Measurements from ENCODE around the gene IQGAP2.

DNA sequence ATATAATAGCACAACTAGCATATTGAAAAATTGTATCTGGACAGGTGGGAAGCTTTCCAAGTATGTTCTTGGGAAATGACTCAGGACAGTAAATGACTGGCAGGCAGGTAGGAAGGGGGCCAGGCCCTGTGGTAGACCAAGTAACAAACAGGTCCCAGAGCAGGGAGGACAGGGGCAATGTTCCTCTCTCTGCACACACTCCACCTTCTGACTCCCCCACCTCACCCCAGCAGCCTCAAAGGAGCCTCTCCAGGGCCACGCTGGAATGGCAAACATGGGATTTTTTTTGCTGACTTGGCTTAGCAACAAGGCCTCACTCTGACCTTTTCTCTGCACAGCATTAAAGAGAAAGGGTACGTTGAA, 31.1 kb upstream of the IQGAP2 start:
- TF ChIP-seq, protein P1, sequence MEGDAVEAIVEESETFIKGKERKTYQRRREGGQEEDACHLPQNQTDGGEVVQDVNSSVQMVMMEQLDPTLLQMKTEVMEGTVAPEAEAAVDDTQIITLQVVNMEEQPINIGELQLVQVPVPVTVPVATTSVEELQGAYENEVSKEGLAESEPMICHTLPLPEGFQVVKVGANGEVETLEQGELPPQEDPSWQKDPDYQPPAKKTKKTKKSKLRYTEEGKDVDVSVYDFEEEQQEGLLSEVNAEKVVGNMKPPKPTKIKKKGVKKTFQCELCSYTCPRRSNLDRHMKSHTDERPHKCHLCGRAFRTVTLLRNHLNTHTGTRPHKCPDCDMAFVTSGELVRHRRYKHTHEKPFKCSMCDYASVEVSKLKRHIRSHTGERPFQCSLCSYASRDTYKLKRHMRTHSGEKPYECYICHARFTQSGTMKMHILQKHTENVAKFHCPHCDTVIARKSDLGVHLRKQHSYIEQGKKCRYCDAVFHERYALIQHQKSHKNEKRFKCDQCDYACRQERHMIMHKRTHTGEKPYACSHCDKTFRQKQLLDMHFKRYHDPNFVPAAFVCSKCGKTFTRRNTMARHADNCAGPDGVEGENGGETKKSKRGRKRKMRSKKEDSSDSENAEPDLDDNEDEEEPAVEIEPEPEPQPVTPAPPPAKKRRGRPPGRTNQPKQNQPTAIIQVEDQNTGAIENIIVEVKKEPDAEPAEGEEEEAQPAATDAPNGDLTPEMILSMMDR (IDR thresholded peaks at IDR 0.05), result no peak
- TF ChIP-seq POLR2A (IDR thresholded peaks at IDR 0.05), result no peak

All from right lobe of liver (tissue), 4 donors.